22Rv1 (cell line): ENCODE results near the gene PTGIR.

Experiments used
- H3K27ac ChIP-seq: fragments of 450-650 bp; 2 replicates; pipeline ENCODE4 v1.5.1; 2017
- ZFX ChIP-seq: fragments of 450-650 bp; IDR thresholded peaks from 2 replicates; pipeline ENCODE4 v1.6.1; 2017; ENCODE audit warnings: antibody characterized with exemption, borderline replicate concordance
- TF ChIP-seq, protein P1 (sequence below): fragments of 450-650 bp; IDR thresholded peaks from 2 replicates; pipeline ENCODE4 v1.5.1; 2017; ENCODE audit warnings: mild to moderate bottlenecking

PTGIR gene

DNA sequence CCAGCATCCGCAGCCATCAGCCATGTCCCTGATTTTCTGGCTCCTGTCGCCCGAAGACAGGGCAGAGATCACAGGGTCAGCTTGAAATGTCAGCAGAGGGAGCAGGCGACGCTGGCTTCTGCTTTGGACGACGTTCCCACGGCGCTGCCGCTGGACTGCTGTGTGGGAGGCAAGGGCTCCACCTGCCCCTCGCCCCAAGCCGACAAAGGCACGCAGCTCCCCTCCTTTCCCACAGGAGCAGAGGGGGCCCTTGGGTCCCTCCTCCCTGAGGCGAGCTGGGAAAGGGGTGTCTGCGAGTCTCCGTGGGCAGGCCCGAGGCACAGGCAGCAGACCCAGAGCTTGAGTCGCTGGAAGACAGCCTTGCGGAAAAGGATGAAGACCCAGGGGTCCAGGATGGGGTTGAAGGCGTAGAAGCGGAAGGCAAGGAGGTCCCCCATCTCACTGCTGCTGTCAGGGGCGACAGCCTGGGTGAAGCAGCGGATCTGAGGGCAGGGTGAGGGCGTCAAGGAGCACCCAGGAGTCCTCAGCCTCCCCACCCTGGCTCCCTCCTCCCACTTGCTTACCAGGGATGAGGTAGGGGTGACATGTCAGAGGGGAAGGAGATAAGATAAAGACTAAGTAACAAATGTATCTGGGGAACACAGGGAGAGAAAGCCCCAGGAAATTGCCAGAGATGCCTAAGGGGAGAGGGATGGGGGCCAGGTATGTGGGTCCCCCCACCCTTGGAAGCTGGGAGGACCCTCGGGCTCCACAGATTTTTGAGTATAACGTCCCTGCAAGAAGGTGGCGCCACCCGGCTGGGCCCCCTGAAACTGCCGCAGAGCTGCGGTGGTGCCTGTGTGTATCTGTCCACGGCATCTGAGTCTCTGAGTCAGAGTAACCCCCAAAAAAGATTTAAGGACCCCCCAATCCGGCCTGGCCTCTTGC is 3.4 kb downstream of the PTGIR start:
- no peak for TF ChIP-seq ZFX
- TF ChIP-seq, protein P1, sequence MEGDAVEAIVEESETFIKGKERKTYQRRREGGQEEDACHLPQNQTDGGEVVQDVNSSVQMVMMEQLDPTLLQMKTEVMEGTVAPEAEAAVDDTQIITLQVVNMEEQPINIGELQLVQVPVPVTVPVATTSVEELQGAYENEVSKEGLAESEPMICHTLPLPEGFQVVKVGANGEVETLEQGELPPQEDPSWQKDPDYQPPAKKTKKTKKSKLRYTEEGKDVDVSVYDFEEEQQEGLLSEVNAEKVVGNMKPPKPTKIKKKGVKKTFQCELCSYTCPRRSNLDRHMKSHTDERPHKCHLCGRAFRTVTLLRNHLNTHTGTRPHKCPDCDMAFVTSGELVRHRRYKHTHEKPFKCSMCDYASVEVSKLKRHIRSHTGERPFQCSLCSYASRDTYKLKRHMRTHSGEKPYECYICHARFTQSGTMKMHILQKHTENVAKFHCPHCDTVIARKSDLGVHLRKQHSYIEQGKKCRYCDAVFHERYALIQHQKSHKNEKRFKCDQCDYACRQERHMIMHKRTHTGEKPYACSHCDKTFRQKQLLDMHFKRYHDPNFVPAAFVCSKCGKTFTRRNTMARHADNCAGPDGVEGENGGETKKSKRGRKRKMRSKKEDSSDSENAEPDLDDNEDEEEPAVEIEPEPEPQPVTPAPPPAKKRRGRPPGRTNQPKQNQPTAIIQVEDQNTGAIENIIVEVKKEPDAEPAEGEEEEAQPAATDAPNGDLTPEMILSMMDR: no peak

DNA sequence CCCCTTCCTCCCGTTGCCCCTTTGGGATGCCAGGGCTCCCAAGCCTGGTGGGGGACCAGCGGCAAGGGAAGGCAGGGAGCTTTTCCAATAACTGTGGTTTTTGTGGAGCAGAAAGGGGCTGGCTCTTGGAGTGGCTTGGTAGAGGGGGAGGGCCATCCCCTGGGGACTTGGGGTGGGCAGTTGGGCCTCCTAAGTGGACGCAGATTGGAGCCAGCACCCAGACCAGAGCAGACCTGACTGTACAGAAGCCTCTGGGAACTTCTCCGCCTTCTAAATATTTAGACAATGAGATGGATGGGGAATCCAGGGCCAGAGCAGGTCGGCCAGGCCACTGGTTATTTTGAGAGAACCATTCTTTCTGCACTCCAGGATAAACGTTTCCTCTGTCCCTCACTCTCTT is 4.2 kb downstream of the PTGIR start:
- H3K27ac ChIP-seq: no peak overlapping the region
- TF ChIP-seq, protein P1: no peak
- TF ChIP-seq ZFX: no peak

More for the DNA sequence above, 3.4 kb downstream of the PTGIR start:
- H3K27ac ChIP-seq: no peak overlapping the region

DNA sequence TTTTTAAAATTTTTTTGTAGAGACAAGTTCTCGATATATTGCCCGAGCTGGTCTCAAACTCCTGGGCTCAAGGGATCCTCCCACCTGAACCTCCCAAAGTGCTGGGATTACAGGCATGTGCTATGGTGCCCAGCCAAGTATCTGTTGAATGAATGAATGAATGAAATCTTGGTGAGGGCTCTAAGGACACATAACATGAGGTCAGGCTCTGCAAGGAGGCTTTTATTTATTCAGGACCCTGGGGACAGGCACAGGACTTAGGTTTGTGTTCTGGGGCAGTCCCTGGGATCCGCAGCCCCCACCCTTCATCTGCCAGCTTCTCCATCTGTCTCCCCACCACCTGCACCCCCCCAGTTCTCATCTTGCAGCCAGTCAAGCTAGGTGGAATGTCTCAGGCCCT is 4.6 kb downstream of the PTGIR start:
- TF ChIP-seq, protein P1: no peak
- TF ChIP-seq ZFX: no peak
- no peak overlapping the region for H3K27ac ChIP-seq

DNA sequence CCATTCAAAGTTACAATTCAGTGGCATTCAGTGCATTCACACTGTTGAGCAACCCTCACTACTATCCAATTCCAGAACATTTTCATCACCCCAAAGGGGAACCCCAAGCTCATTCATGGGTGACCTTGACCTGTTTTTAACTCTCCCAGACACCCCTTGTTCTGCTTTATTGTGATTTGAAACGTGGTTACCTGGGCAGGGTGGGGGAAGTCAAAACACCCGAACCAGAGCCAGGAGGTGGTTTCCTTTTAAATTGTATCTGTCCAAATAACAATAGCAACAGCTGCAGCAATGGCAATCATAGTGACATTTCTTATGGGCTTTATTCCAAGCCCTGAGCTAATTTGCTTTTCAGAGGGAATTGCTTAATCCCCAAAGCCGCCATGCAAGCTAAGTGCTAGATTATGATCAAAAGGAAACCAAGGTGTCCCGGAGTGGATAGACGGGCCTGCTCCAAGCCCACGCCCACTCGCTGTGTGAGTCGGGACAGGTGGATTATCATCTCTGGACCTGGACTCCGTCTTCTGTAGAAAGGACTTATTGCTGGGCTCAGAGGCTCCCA is 6.1 kb downstream of the PTGIR start:
- H3K27ac ChIP-seq: no peak overlapping the region
- no peak for TF ChIP-seq ZFX
- TF ChIP-seq, protein P1: no peak

DNA sequence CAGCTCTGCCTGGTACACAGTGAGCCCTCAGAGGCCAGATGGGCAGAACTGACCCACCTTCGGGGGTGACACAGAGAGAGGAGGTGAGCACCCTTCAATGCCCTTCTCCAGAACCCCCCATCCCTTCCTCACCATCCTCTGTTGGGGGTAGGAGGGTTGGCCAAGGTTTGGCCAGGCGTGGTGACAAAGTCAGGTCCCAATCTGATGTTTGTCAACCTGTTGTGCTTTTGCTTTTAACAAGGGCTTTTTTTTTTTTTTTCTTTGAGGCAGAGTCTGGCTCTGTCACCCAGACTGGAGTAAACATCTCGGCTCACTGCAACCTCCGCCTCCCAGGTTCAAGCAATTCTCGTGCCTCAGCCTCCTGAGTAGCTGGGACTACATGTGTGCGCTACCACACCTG is 7.3 kb downstream of the PTGIR start:
- TF ChIP-seq, protein P1: no peak
- no peak for TF ChIP-seq ZFX
- no peak overlapping the region for H3K27ac ChIP-seq

DNA sequence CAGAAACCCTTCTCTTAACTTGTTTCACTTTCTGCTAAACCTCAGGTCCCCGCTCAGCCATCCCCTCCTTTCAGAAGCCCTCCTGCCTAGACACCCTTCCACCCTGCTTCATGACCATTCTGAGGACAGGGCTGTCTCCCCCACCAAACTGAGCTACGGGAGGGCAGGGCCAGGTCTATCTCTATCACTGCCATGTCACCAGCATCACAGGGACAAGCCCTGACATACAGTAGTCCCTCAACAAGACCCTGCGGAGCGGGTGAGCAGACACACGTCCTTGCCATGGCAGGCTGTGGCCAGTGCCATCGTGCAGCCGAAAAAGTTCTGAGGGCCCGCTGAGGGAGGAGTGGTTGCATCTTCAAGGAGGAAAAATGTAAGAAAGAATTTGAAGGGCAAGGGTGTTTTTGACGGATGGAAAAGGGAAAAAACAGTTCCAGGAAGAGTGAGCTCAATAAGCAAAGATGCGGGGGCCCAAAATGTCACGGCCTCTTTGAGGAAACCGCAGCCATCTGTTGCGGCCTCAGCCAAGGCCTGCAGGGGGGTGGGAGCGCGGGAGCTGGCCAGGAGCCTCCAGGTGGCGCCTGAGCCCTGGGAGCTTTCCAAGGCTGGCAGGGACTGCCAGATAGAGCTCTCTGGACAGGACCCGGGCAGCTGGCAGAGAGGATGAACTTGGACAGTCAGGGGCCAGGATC is 8.1 kb downstream of the PTGIR start:
- no peak overlapping the region for H3K27ac ChIP-seq
- TF ChIP-seq, protein P1: peak; percentile 81
- no peak for TF ChIP-seq ZFX
